Common myeloid progenitor, CD34-positive (primary cell): Measurements from ENCODE around the gene CCT6B.
A peak's percentile ranks its signal among the peaks of the same experiment; 100 is the strongest.

Experiments
- CTCF ChIA-PET: fragments of 350-600 bp; sonication (Branson Sonifier 250); formaldehyde crosslinking; loops from one replicate; lab custom pipeline; 2021; ENCODE audit warnings: antibody characterized with exemption; lab: Charles Lee
- POLR2A ChIA-PET: fragments of 350-600 bp; sonication (Branson Sonifier 250); formaldehyde crosslinking; loops from one replicate; lab custom pipeline; 2021; ENCODE audit warnings: antibody characterized with exemption; lab: Charles Lee
- DNase-seq, 3 donors: peaks; one replicate each; pipeline versions ENCODE4 v3.0.0 to v3.0.0-alpha.2; 2013
- H3K27ac ChIP-seq, 2 experiments: 1 replicate in 1 of 2; 2 replicates in 1 of 2; pipeline ENCODE4 v1.7.0; 2013; ENCODE audit warnings: inconsistent platforms in 2 of 2, low read length in 2 of 2, mild to moderate bottlenecking in 2 of 2, low read depth in 1 of 2, moderate library complexity in 1 of 2; ENCODE audit not compliant: severe bottlenecking in 2 of 2, insufficient read depth in 1 of 2, poor library complexity in 1 of 2
- H3K27me3 ChIP-seq, 5 experiments: replicated peaks in 2 of 5; 1 replicate in 3 of 5; 2 replicates in 2 of 5; pipeline versions ENCODE4 v1.6.1 to v1.7.0; 2013; ENCODE audit warnings: low read length in 4 of 5, mild to moderate bottlenecking in 2 of 5, moderate library complexity in 2 of 5, inconsistent platforms in 1 of 5; ENCODE audit not compliant: insufficient read depth in 5 of 5, control insufficient read depth in 4 of 5
- H3K36me3 ChIP-seq, 4 experiments: 1 replicate in 2 of 4; 2 replicates in 2 of 4; pipeline versions ENCODE4 v1.6.1 to v1.7.0; 2013; ENCODE audit warnings: low read length in 3 of 4, control low read depth in 1 of 4, mild to moderate bottlenecking in 1 of 4; ENCODE audit not compliant: control insufficient read depth in 4 of 4, insufficient read depth in 4 of 4
- H3K4me1 ChIP-seq, 4 experiments: 1 replicate in 3 of 4; 2 replicates in 1 of 4; pipeline versions ENCODE4 v1.6.1 to v1.7.1; 2013; ENCODE audit warnings: low read length in 3 of 4, mild to moderate bottlenecking in 3 of 4, control low read depth in 1 of 4, inconsistent platforms in 1 of 4, moderate library complexity in 1 of 4; ENCODE audit not compliant: control insufficient read depth in 4 of 4, insufficient read depth in 4 of 4; ENCODE audit errors: control extremely low read depth in 1 of 4
- H3K4me3 ChIP-seq, 7 experiments: 1 replicate in 4 of 7; 2 replicates in 3 of 7; pipeline versions ENCODE4 v1.5.1 to v1.7.0; 2013; ENCODE audit warnings: mild to moderate bottlenecking in 7 of 7, low read length in 6 of 7, moderate library complexity in 6 of 7, inconsistent platforms in 2 of 7, low read depth in 2 of 7, control low read depth in 1 of 7; ENCODE audit not compliant: insufficient read depth in 4 of 7, control insufficient read depth in 1 of 7; ENCODE audit errors: extremely low read depth in 1 of 7
- H3K9me3 ChIP-seq, 5 experiments: 1 replicate in 4 of 5; 2 replicates in 1 of 5; pipeline versions ENCODE4 v1.6.1 to v1.7.1; 2013; ENCODE audit warnings: low read length in 4 of 5, mild to moderate bottlenecking in 2 of 5, inconsistent platforms in 1 of 5, low read depth in 1 of 5, moderate library complexity in 1 of 5; ENCODE audit not compliant: control insufficient read depth in 4 of 5, insufficient read depth in 2 of 5; ENCODE audit errors: control extremely low read depth in 1 of 5
- WGBS: methylation state at CpG from one replicate; pipeline ENCODE4 v1.1.5; 2013; ENCODE audit not compliant: insufficient coverage; 5-methylcytosine and 5-hydroxymethylcytosine counted together

CCT6B gene

GRCh38 chr17:34981538-34982241 is 20.4 kb upstream of the CCT6B start:
- DNase-seq, result peak; percentile 84 to 96 (median 91)
- POLR2A ChIA-PET, result interaction anchor here (0.7 to 1.6 kb wide), 5 partner anchors 9 to 137 kb away, joined by 3 to 12 read pairs (median 3); partner anchors contain the start of genes CCT6B, RAD51D and ZNF830
- peak overlapping the region in 6 of 7 experiments; percentile 32 to 87 (median 79) for H3K4me3 ChIP-seq
- H3K36me3 ChIP-seq, result peaks cover 4 to 19% (median 10%) of the 10 kb centered on the region in 4 experiments
- CTCF ChIA-PET, result interaction anchor here (0.6 to 3.1 kb wide), 10 partner anchors 8 to 138 kb away, joined by 3 to 20 read pairs (median 4); partner anchors contain the start of gene RAD51D
- no peaks in the 10 kb centered on the region for H3K9me3 ChIP-seq
- H3K27ac ChIP-seq, result peak overlapping the region; percentile 95 to 98
- peaks cover 14 to 29% (median 18%) of the 10 kb centered on the region in 4 experiments for H3K4me1 ChIP-seq
- WGBS, result 10% methylated on average over 6 of the region's 8 CpGs
- H3K27me3 ChIP-seq, result no peaks in the 10 kb centered on the region

GRCh38 chr17:34980681-34981537 is 19.6 kb upstream of the CCT6B start:
- ChIA-PET CTCF (interaction anchor here (0.6 to 3.1 kb wide), 6 partner anchors 10 to 139 kb away, joined by 3 to 20 read pairs (median 6); partner anchors contain the start of gene RAD51D), POLR2A (interaction anchor here (0.6 to 1.9 kb wide), 4 partner anchors 8 to 107 kb away, joined by 3 to 12 read pairs (median 6); partner anchors contain the start of genes CCT6B and ZNF830)
- H3K36me3 ChIP-seq, result peaks cover 2 to 13% (median 9%) of the 10 kb centered on the region in 4 experiments
- no peaks in the 10 kb centered on the region for H3K9me3 ChIP-seq
- no peaks in the 10 kb centered on the region for H3K27me3 ChIP-seq
- peaks cover 14 to 29% (median 18%) of the 10 kb centered on the region in 4 experiments for H3K4me1 ChIP-seq
- peak overlapping the region; percentile 95 to 98 for H3K27ac ChIP-seq
- WGBS, result 0% methylated on average over 57 of the region's 69 CpGs
- peak; percentile 91 to 94 (median 91) for DNase-seq
- H3K4me3 ChIP-seq, result peak overlapping the region; percentile 32 to 87 (median 80)

GRCh38 chr17:34980353-34980680 is 19.1 kb upstream of the CCT6B start, which contains the start of gene LIG3:
LIG3 (plus strand) TSS chr17:34980512; CDS start chr17:34983006, 2,494 bp downstream.
- H3K27me3 ChIP-seq, result no peaks in the 10 kb centered on the region
- H3K9me3 ChIP-seq, result no peaks in the 10 kb centered on the region
- ChIA-PET CTCF (interaction anchor here (1.3 to 3.1 kb wide), 2 partner anchors 11 to 14 kb away, joined by 3 to 20 read pairs; no protein-coding TSS in a partner anchor), POLR2A (interaction anchor here (0.6 to 1.9 kb wide), 4 partner anchors 8 to 108 kb away, joined by 3 to 12 read pairs (median 6); partner anchors contain the start of genes CCT6B and ZNF830)
- peak within 1 kb of the TSS; percentile 32 to 87 (median 80) for H3K4me3 ChIP-seq
- peaks cover 14 to 29% (median 18%) of the 10 kb centered on the region in 4 experiments for H3K4me1 ChIP-seq
- peak within 1 kb of the TSS; percentile 95 to 98 for H3K27ac ChIP-seq
- peak; percentile 89 to 94 (median 92) for DNase-seq
- peaks cover 0 to 10% (median 5%) of the 10 kb centered on the region in 4 experiments for H3K36me3 ChIP-seq
- WGBS, result 0% methylated on average over 32 of the region's 39 CpGs

DNA sequence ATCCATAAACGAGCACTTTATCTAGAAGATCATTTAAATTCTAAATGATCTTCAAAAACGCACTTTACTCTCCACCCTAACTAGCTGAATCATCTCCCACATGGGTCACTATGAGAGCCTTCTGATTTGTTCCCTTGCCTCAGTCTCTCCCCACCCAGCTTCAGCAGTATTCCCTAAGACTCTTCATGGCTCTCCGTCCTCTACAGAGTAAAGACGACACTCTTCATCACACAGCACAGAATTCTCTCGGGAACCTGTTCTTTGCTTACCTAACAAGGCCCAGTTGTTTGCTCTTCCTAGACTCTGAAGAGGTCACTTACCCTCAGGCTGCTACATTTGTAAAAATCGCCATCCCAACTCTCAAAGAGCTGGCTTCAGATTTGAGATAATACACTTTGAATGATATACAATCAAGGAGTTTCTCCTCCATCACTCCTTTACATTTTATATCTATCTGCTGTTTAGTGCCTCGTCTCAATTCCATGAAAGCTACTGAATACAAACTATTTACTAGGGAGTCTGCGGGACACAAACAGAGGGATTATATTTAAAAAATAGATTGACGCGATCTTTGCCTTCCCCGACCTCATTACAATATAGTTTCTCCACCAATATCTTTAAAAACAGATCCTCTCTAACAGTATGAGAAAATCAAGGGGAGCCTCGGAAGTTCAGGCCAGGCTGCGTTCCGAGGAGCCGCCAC is 18.5 kb upstream of the CCT6B start:
- Histone ChIP-seq H3K27me3 (no peaks in the 10 kb centered on the region), H3K4me1 (peaks cover 14 to 29% (median 18%) of the 10 kb centered on the region in 4 experiments), H3K36me3 (peaks cover 0 to 10% (median 3%) of the 10 kb centered on the region in 4 experiments), H3K4me3 (peak overlapping the region; percentile 32 to 87 (median 80)), H3K9me3 (no peaks in the 10 kb centered on the region), H3K27ac (peak overlapping the region; percentile 95 to 98)
- CTCF ChIA-PET, result interaction anchor here (1.3 to 3.1 kb wide), 2 partner anchors 11 to 14 kb away, joined by 3 to 20 read pairs; no protein-coding TSS in a partner anchor
- 58% methylated on average over 6 of the region's 15 CpGs for WGBS
- no peak for DNase-seq
- POLR2A ChIA-PET, result interaction anchor here (1.4 to 1.9 kb wide), 3 partner anchors 15 to 108 kb away, joined by 4 to 12 read pairs (median 7); partner anchors contain the start of genes CCT6B and ZNF830

DNA sequence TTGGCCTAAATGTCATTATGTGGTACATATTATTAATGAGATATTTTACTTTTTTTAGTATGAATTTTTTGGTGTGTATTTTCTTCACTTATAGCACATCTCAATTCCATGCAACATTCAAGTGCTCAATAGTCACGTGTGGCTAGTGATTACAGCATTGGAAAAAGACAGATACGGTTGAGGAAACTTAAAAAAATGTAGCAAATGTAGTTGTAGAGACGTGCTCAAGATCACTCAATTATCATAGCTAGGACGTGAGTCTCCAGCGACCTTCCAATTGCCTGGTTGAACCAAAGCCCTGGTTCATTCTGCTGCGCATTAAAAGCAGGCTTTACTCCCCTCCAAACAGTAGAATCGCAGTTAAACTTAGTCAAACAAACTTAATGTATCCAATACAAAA is 17.9 kb upstream of the CCT6B start:
- Histone ChIP-seq H3K27me3 (no peaks in the 10 kb centered on the region), H3K9me3 (no peaks in the 10 kb centered on the region), H3K4me3 (no peak overlapping the region), H3K27ac (no peak overlapping the region), H3K4me1 (peaks cover 14 to 29% (median 18%) of the 10 kb centered on the region in 4 experiments), H3K36me3 (peaks cover 0 to 10% (median 3%) of the 10 kb centered on the region in 4 experiments)
- no peak for DNase-seq
- ChIA-PET CTCF (interaction anchor here (1.3 kb wide), 1 partner anchor 15 kb away, joined by 3 read pairs; no protein-coding TSS in a partner anchor), POLR2A (interaction anchor here (1.9 kb wide), 1 partner anchor 15 kb away, joined by 7 read pairs; no protein-coding TSS in a partner anchor)
- WGBS, result 97% methylated on average over 7 of the region's 7 CpGs
